ENCODE data around the gene CDH4. TPM values are rescaled to one million over a fixed set of nuclear protein-coding genes. Genes with fewer than 3 reads are reported as not detected.

CDH4 gene
- total and polyA plus RNA-seq, 9 of the 15 experiments (the other 6 are each of a cell fraction or from before 2014, with no cell fraction given): 0.04 TPM; not detected in 8

DNA sequence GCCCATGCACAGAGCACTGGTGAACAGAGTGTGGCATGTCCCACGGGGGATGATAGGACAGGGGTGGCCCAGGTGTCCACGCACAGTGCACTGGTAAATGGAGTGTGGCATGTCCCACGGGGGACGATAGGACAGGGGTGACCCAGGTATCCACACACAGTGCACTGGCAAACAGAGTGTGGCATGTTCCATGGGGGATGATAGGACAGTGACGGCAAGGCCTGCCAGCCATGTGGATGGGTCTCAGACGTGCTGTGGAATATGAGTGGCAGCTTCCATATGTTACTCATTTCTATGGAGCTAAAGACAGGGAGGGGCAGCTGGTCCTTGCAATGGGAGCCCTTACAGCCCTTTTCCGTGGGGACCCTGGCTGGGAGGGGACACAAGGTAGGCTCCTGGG lies 168.7 kb downstream of the CDH4 start (continued):
- TF ChIP-seq, protein P1, sequence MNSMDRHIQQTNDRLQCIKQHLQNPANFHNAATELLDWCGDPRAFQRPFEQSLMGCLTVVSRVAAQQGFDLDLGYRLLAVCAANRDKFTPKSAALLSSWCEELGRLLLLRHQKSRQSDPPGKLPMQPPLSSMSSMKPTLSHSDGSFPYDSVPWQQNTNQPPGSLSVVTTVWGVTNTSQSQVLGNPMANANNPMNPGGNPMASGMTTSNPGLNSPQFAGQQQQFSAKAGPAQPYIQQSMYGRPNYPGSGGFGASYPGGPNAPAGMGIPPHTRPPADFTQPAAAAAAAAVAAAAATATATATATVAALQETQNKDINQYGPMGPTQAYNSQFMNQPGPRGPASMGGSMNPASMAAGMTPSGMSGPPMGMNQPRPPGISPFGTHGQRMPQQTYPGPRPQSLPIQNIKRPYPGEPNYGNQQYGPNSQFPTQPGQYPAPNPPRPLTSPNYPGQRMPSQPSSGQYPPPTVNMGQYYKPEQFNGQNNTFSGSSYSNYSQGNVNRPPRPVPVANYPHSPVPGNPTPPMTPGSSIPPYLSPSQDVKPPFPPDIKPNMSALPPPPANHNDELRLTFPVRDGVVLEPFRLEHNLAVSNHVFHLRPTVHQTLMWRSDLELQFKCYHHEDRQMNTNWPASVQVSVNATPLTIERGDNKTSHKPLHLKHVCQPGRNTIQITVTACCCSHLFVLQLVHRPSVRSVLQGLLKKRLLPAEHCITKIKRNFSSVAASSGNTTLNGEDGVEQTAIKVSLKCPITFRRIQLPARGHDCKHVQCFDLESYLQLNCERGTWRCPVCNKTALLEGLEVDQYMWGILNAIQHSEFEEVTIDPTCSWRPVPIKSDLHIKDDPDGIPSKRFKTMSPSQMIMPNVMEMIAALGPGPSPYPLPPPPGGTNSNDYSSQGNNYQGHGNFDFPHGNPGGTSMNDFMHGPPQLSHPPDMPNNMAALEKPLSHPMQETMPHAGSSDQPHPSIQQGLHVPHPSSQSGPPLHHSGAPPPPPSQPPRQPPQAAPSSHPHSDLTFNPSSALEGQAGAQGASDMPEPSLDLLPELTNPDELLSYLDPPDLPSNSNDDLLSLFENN (IDR thresholded peaks at IDR 0.05; ENCODE audit: low read depth in 2 of 2, low read length in 2 of 2): no peak
- TF ChIP-seq ZNF354B (CRISPR knock-in tag; IDR thresholded peaks at IDR 0.05): no peak
- TF ChIP-seq, protein P2, sequence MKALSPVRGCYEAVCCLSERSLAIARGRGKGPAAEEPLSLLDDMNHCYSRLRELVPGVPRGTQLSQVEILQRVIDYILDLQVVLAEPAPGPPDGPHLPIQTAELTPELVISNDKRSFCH (CRISPR knock-in tag; IDR thresholded peaks at IDR 0.05): no peak
- TF ChIP-seq, protein P2 (tag; IDR thresholded peaks at IDR 0.05): no peak
- TF ChIP-seq KDM1A (IDR thresholded peaks at IDR 0.05): no peak
- TF ChIP-seq, protein P3, sequence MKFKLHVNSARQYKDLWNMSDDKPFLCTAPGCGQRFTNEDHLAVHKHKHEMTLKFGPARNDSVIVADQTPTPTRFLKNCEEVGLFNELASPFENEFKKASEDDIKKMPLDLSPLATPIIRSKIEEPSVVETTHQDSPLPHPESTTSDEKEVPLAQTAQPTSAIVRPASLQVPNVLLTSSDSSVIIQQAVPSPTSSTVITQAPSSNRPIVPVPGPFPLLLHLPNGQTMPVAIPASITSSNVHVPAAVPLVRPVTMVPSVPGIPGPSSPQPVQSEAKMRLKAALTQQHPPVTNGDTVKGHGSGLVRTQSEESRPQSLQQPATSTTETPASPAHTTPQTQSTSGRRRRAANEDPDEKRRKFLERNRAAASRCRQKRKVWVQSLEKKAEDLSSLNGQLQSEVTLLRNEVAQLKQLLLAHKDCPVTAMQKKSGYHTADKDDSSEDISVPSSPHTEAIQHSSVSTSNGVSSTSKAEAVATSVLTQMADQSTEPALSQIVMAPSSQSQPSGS (CRISPR knock-in tag; IDR thresholded peaks at IDR 0.05): no peak
- TF ChIP-seq BCL6 (CRISPR knock-in tag; IDR thresholded peaks at IDR 0.05): no peak
- no peak for TF ChIP-seq GABPB2 (CRISPR knock-in tag; conservative IDR thresholded peaks at IDR 0.05)
- TF ChIP-seq, protein P4, sequence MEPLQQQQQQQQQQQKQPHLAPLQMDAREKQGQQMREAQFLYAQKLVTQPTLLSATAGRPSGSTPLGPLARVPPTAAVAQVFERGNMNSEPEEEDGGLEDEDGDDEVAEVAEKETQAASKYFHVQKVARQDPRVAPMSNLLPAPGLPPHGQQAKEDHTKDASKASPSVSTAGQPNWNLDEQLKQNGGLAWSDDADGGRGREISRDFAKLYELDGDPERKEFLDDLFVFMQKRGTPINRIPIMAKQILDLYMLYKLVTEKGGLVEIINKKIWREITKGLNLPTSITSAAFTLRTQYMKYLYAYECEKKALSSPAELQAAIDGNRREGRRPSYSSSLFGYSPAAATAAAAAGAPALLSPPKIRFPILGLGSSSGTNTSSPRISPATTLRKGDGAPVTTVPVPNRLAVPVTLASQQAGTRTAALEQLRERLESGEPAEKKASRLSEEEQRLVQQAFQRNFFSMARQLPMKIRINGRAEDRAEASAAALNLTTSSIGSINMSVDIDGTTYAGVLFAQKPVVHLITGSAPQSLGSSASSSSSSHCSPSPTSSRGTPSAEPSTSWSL (CRISPR knock-in tag; IDR thresholded peaks at IDR 0.05; ENCODE audit: borderline replicate concordance): no peak
